ENCODE data around the gene BCKDHA.

- TF ChIP-seq ELF4 (IDR thresholded peaks at IDR 0.05) = no peak
- no peak for TF ChIP-seq SP1 (IDR thresholded peaks at IDR 0.05)
- no peak for TF ChIP-seq ARNT (IDR thresholded peaks at IDR 0.05)
- TF ChIP-seq TARDBP (IDR thresholded peaks at IDR 0.05) = no peak
- no peak for TF ChIP-seq BHLHE40 (IDR thresholded peaks at IDR 0.05; ENCODE audit: borderline replicate concordance)
- TF ChIP-seq FOXA1 (IDR thresholded peaks at IDR 0.05) = no peak
- TF ChIP-seq L3MBTL2 (conservative IDR thresholded peaks at IDR 0.05) = no peak
- TF ChIP-seq PKNOX1 (IDR thresholded peaks at IDR 0.05) = no peak
- TF ChIP-seq SUZ12 (IDR thresholded peaks at IDR 0.05) = no peak
- no peak for TF ChIP-seq FOXK2 (IDR thresholded peaks at IDR 0.05)
- no peak for TF ChIP-seq FOXM1 (IDR thresholded peaks at IDR 0.05; ENCODE audit: borderline replicate concordance)
- no peak for TF ChIP-seq LEF1 (IDR thresholded peaks at IDR 0.05; ENCODE audit: borderline replicate concordance)
These were observed 1.9 kb downstream of the BCKDHA start for GRCh38 chr19:41399525-41399924.
